Body of pancreas (tissue), 4 donors: ENCODE results near the gene ZNF273. TPM values are rescaled to one million over a fixed set of nuclear protein-coding genes. Genes with fewer than 3 reads are reported as not detected.
"Not testable (repeated sequence)": the region's sequence is repeated elsewhere in the genome, so short reads cannot be mapped to it uniquely, and the experiment has no call there.

Source experiments
- ATAC-seq: fragments of 150-250 bp; one replicate; pipeline ENCODE4 v1.9.1; 2016
- DNase-seq, 4 donors: peaks; one replicate each; pipeline ENCODE4 v3.0.0-alpha.2; 2019
- H3K27ac ChIP-seq, 4 donors: fragments of 200-600 bp; sonication (generic); 1 replicate in 3 of 4; 2 replicates in 1 of 4; pipeline versions ENCODE4 v1.5.1 to v1.6.1; 2016 to 2019; ENCODE audit warnings: mild to moderate bottlenecking in 1 of 4, mixed read lengths in 1 of 4, moderate library complexity in 1 of 4
- H3K27me3 ChIP-seq, 2 donors: fragments of 200-600 bp; sonication (generic); one replicate each; pipeline ENCODE4 v1.6.0; 2016; ENCODE audit warnings: mild to moderate bottlenecking in 1 of 2
- H3K36me3 ChIP-seq, 2 donors: fragments of 200-600 bp; sonication (generic); replicated peaks in 1 of 2; 2 replicates each; pipeline ENCODE4 v1.5.1; 2016; ENCODE audit warnings: low read depth in 2 of 2; ENCODE audit not compliant: insufficient read depth in 1 of 2
- H3K4me1 ChIP-seq: fragments of 200-600 bp; sonication (generic); one replicate; pipeline ENCODE4 v1.6.0; 2016
- H3K4me3 ChIP-seq, 2 donors: fragments of 200-600 bp; sonication (generic); 1 replicate in 1 of 2; 2 replicates in 1 of 2; pipeline ENCODE4 v1.5.1; 2016 to 2019
- H3K9me3 ChIP-seq, 3 donors: fragments of 200-600 bp; sonication (generic); 1 replicate in 2 of 3; 2 replicates in 1 of 3; pipeline ENCODE4 v1.5.1; 2016
- POLR2A ChIP-seq, 3 donors: fragments of 450-650 bp; IDR thresholded peaks; one replicate each; pipeline ENCODE4 v1.6.1; 2016; ENCODE audit warnings: antibody characterized with exemption in 3 of 3, mild to moderate bottlenecking in 2 of 3
- WGBS, 2 donors: methylation state at CpG; one replicate each; pipeline ENCODE4 v1.1.5; 2017; 5-methylcytosine and 5-hydroxymethylcytosine counted together
- intact Hi-C: fragments of 100-400 bp; cut with DNase I; formaldehyde crosslinking; loops from one replicate; pipeline ENCODE4 v1.15.1; 2023
- total RNA-seq, 2 donors: library from RNA; depleted of rRNA; stranded (reverse); fragments of >200 nt; gene quantifications; one replicate each; pipeline ENCODE4 v1.1.0, GENCODE V29; 2016
- TF ChIP-seq, protein P1 (sequence below), 7 experiments: fragments of 450-650 bp in 4 of 7; fragments of 200-600 bp in 3 of 7; sonication (generic) in 3 of 7; IDR thresholded peaks; one replicate each; pipeline ENCODE4 v1.5.1; 2016 to 2019; ENCODE audit warnings: antibody characterized with exemption in 7 of 7

ZNF273 gene
- total RNA-seq, 2 donors from 2014 or later = 4.2 to 19.4 TPM

DNA sequence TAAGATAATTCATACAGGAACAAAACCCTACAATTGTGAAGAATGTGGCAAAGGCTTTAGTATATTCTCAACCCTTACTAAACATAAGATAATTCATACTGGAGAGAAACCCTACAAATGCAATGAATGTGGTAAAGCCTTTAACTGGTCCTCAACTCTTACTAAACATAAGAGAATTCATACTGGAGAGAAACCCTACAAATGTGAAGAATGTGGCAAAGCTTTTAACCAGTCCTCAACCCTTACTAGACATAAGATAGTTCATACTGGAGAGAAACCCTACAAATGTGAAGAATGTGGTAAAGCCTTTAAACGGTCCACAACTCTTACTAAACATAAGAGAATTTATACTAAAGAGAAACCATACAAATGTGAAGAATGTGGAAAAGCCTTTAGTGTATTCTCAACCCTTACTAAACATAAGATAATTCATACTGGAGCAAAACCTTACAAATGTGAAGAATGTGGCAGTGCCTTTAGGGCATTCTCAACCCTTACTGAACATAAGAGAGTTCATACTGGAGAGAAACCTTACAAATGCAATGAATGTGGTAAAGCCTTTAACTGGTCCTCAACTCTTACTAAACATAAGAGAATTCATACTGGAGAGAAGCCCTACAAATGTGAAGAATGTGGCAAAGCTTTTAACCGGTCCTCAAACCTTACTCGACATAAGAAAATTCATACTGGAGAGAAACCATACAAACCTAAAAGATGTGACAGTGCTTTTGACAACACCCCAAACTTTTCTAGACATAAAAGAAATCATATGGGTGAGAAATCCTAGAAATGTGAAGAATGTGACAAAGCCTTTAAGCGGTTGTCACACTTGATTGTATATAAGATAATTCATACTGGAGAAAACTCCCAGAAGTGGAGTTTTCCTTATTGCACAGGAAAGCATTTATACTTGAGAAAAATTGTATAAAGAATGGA is 25.4 kb downstream of the ZNF273 start:
- H3K36me3 ChIP-seq = not testable (repeated sequence)
- peaks cover 0 to 14% (median 0%) of the 10 kb centered on the region in 3 donors for H3K9me3 ChIP-seq

DNA sequence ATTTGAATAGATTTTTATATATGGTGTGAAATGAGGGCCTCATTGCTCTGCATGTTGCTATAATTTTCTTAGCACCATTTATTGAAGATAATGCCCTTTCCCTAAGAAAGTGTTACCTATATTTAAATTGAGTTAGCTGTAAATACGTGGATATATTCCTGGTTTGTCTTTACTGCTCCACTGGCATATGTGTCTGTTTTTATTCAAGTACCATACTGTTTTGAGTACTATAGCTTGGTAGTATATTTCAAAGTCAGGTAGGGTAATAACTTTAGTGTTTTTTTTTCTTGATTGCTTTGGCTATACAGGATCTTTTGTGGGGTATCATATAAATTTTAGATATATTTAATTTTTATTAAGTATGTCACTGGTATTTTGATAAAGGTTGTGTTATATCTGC is 31.4 kb downstream of the ZNF273 start:
- H3K27ac ChIP-seq = no peak overlapping the region
- no peaks in the 10 kb centered on the region for H3K27me3 ChIP-seq
- H3K4me1 ChIP-seq = no peaks in the 10 kb centered on the region
- intact Hi-C loops = no loop called here
- 79 to 84% methylated on average over 1 of the region's 1 CpG for WGBS, 2 donors
- H3K36me3 ChIP-seq = no peaks in the 10 kb centered on the region
- no peak for DNase-seq
- ATAC-seq = no peak
- no peaks in the 10 kb centered on the region for H3K9me3 ChIP-seq
- no peak overlapping the region for H3K4me3 ChIP-seq
- TF ChIP-seq POLR2A (IDR thresholded peaks at IDR 0.05) = no peak
- TF ChIP-seq, protein P1, sequence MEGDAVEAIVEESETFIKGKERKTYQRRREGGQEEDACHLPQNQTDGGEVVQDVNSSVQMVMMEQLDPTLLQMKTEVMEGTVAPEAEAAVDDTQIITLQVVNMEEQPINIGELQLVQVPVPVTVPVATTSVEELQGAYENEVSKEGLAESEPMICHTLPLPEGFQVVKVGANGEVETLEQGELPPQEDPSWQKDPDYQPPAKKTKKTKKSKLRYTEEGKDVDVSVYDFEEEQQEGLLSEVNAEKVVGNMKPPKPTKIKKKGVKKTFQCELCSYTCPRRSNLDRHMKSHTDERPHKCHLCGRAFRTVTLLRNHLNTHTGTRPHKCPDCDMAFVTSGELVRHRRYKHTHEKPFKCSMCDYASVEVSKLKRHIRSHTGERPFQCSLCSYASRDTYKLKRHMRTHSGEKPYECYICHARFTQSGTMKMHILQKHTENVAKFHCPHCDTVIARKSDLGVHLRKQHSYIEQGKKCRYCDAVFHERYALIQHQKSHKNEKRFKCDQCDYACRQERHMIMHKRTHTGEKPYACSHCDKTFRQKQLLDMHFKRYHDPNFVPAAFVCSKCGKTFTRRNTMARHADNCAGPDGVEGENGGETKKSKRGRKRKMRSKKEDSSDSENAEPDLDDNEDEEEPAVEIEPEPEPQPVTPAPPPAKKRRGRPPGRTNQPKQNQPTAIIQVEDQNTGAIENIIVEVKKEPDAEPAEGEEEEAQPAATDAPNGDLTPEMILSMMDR (IDR thresholded peaks at IDR 0.05) = no peak

More for the DNA sequence above, 25.4 kb downstream of the ZNF273 start:
- intact Hi-C loops, H3K4me1 ChIP-seq, H3K4me3 ChIP-seq, H3K27ac ChIP-seq, ATAC-seq, DNase-seq, H3K27me3 ChIP-seq: not testable (repeated sequence)
- WGBS, 2 donors = 89 to 97% methylated on average over 4 of the region's 4 CpGs

DNA sequence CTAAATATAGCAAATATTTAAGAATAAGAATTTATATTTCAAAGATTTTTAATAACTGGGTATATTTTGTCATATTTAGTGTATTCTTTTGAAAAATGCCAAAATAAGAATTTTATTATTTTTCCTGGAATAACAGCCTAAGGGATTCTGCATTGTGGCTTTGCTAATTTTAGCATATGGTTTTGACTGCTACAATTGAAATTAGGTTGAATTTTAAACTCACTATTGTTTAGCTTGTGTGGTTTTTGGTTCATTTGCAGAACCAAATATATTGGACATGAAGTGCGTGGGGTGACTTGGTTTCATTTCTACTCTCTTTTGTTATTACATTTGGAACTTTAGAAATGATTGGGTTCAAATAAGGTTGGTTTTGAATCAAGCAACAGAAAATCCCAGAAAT is 35.5 kb downstream of the ZNF273 start:
- 83 to 97% methylated on average over 1 of the region's 1 CpG for WGBS, 2 donors
- Histone ChIP-seq H3K27me3 (no peaks in the 10 kb centered on the region), H3K36me3 (no peaks in the 10 kb centered on the region), H3K27ac (no peak overlapping the region), H3K4me3 (no peak overlapping the region), H3K4me1 (no peaks in the 10 kb centered on the region), H3K9me3 (no peaks in the 10 kb centered on the region)
- intact Hi-C loops = no loop called here
- no peak for ATAC-seq
- TF ChIP-seq POLR2A (IDR thresholded peaks at IDR 0.05) = no peak
- TF ChIP-seq, protein P1 (IDR thresholded peaks at IDR 0.05) = no peak
- DNase-seq = no peak

DNA sequence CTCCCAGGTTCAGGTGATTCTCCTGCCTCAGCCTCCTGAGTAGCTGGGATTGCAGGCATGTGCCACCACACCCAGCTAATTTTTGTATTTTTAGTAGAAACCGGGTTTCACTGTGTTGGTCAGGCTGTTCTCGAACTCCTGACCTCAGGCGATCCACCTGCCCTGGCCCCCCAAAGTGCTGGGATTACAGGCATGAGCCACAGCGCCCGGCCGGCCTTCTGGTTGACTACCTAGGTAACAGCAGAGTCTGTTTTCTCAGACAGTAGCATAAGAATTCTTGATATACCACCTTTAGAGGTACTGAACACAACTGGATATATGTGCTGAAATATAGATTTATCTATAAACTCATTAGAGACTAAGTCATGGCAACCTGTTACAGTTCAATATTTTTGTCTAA is 36.9 kb downstream of the ZNF273 start:
- 92 to 94% methylated on average over 6 of the region's 6 CpGs for WGBS, 2 donors
- not testable (repeated sequence) for H3K36me3 ChIP-seq, ATAC-seq, H3K27ac ChIP-seq, H3K27me3 ChIP-seq, H3K4me1 ChIP-seq, H3K9me3 ChIP-seq, DNase-seq, H3K4me3 ChIP-seq
- intact Hi-C loops = loop anchor here (10.0 kb wide), 1 partner anchor 535 kb away; no protein-coding TSS in a partner anchor

DNA sequence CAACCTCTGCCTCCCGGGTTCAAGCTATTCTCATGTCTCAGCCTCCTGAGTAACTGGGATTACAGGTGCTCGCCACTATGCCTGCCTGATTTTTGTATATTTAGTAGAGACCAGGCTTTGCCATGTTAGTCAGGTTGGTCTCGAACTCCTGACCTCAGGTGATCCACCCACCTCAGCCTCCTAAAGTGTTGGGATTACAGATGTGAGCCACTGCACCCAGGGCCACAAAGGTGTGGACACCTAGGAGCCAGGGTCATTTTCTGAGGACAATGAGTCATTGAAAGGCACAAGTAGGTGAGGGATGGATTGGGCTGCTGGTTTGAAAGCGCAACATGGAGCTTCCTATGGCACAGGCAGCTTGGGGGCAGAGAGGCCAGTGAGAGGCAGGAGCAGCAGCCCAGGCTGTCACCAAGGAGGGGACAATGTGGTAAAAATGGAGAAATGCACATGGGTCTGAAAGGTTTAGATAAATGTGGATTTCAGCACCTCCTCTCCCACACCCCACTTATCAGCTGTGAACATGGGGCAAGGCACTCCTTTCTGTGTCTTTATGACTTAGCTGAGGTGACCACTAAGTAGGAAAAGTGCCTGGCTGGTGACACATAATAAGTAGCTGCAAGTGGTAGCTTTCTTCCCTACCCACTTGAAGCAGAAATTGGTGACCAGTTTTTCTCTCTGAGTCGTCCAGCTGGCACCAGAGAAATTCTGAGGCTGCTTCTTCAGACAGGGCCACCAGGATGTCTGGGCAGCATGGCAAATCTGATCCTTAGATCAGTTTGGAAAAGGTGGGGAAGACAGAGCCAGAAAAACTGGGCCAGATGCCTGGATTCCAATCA is 41.8 kb downstream of the ZNF273 start:
- 75 to 78% methylated on average over 4 to 5 of the region's 5 CpGs for WGBS, 2 donors

More for the DNA sequence above, 41.8 kb downstream of the ZNF273 start:
- not testable (repeated sequence) for ATAC-seq, H3K4me3 ChIP-seq, H3K27me3 ChIP-seq, H3K9me3 ChIP-seq, DNase-seq, H3K27ac ChIP-seq, H3K36me3 ChIP-seq
- intact Hi-C loops = loop anchor here (10.0 kb wide), 1 partner anchor 530 kb away; no protein-coding TSS in a partner anchor
- H3K4me1 ChIP-seq = peaks cover 12% of the 10 kb centered on the region
